Measurements from ENCODE around the gene RGS6. TPM values are rescaled to one million over a fixed set of nuclear protein-coding genes. Genes with fewer than 3 reads are reported as not detected.

The RGS6 gene
- total and polyA plus RNA-seq, 5 donors from 2014 or later: 0.13 to 1.5 (median 0.69) TPM

DNA sequence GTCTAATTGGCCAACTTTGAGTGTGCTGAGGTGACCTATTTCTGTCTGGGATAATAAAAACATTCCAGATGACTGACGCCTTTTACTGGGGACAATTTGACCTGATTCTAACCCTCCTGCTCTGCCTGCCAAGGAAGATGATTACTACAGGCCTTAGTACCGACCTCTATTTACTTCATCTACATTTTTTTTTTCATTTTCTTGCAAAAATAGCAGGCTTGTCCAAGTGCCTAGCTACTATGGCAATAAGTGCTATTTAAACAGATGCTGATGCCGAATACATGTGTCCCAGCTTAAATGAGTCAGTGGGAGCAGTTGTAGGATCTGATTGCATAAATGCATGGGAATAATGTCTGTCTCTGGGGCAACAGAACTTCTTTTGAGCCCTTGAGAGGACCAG lies 254.3 kb downstream of the RGS6 start:
- Mint-ChIP-seq H3K27me3 (peaks cover 16% of the 10 kb centered on the region), H3K27ac (no peak overlapping the region), H3K4me3 (no peak overlapping the region)

DNA sequence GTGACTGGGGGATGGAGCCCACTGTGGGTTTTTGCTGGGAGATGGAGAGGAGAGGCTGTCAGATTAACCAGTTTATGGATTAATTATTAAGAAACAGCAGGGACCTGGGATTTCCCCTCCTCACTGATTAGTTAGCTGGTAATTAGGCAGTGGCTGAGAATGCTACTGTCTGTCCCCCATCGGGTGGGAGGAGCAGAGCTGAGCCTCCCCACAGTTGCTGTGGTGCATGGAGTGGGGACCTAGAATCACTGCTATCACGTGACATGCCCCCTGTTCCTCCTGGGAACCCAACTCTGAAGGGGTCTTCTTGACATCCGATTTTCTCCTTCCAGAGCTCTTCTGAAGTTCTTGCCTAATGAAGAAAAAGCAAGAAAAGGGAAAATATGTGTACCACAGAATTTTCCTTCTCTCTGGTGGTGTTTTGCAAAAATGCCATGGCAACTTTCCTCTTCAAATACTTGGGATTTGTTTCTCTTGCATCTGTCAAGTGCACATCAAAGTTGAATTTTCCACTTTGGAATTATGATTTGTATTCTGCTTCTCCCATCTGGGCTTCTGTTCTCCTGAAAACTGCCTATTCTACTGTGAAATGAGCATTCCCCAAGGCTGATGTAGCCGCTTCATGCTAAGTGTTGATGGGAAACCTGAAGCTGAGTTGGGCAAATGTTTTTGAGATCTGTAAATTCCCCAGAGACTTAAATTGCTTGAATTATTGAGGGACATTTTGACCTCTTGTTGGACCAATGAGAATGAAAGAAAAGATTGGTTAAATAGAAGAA lies 264.2 kb downstream of the RGS6 start:
- Histone ChIP-seq H3K4me1 (ENCODE audit: control insufficient read depth, insufficient read depth, low read length, poor library complexity, severe bottlenecking) (no peaks in the 10 kb centered on the region), H3K4me3 (ENCODE audit: low read depth, low read length) (no peak overlapping the region), H3K9me3 (ENCODE audit: control insufficient read depth in 2 of 2, low read length in 2 of 2) (no peaks in the 10 kb centered on the region), H3K36me3 (ENCODE audit: control insufficient read depth, insufficient read depth, low read length) (no peaks in the 10 kb centered on the region), H3K27ac (ENCODE audit: insufficient read depth, low read length, poor library complexity, severe bottlenecking) (no peak overlapping the region), H3K27me3 (ENCODE audit: control insufficient read depth, insufficient read depth, low read length) (peaks cover 2% of the 10 kb centered on the region)
- Mint-ChIP-seq H3K4me1 (no peaks in the 10 kb centered on the region), H3K27me3 (peaks cover 20% of the 10 kb centered on the region), H3K4me3 (no peak overlapping the region), H3K36me3 (no peaks in the 10 kb centered on the region), H3K9me3 (peaks cover 0 to 6% (median 0%) of the 10 kb centered on the region in 7 donors), H3K27ac (no peak overlapping the region)
- ATAC-seq (ENCODE audit: low read depth in 2 of 2) (no peak), DNase-seq (no peak)

More for the DNA sequence above, 254.3 kb downstream of the RGS6 start:
- no peaks in the 10 kb centered on the region for H3K9me3 ChIP-seq (ENCODE audit: control insufficient read depth in 2 of 2, low read length in 2 of 2)
- H3K9me3 Mint-ChIP-seq: peaks cover 0 to 6% (median 0%) of the 10 kb centered on the region in 7 donors
- H3K4me1 ChIP-seq (ENCODE audit: control insufficient read depth, insufficient read depth, low read length, poor library complexity, severe bottlenecking): no peaks in the 10 kb centered on the region
- H3K4me1 Mint-ChIP-seq: peaks cover 0 to 7% (median 1%) of the 10 kb centered on the region in 4 donors
- no peak overlapping the region for H3K4me3 ChIP-seq (ENCODE audit: low read depth, low read length)
- no peaks in the 10 kb centered on the region for H3K36me3 ChIP-seq (ENCODE audit: control insufficient read depth, insufficient read depth, low read length)
- no peaks in the 10 kb centered on the region for H3K27me3 ChIP-seq (ENCODE audit: control insufficient read depth, insufficient read depth, low read length)
- no peak for DNase-seq
- no peak for ATAC-seq (ENCODE audit: low read depth in 2 of 2)
- H3K36me3 Mint-ChIP-seq: no peaks in the 10 kb centered on the region
- no peak overlapping the region for H3K27ac ChIP-seq (ENCODE audit: insufficient read depth, low read length, poor library complexity, severe bottlenecking)

DNA sequence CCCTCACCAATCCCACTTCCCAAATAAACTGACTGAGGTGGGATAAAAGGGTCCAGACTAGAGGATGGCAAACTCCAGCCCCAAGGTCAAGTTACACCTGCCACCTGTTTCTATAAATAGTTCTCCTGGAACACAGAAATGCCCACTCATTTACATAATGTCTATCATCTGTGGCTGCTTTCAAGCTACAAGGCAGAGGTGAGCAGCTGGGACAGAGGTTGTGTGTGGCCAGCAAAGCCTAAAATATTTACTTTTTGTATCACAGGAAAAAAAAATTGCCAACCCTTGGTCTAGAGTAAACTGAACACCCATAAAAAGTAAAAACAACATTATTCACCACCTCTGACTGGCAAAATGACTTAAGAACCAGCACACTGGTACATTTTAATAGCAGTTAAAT lies 269.4 kb downstream of the RGS6 start:
- Mint-ChIP-seq H3K36me3 (no peaks in the 10 kb centered on the region), H3K27me3 (peaks cover 21% of the 10 kb centered on the region), H3K4me1 (no peaks in the 10 kb centered on the region), H3K4me3 (no peak overlapping the region), H3K9me3 (peaks cover 0 to 4% (median 0%) of the 10 kb centered on the region in 7 donors), H3K27ac (no peak overlapping the region)
- Histone ChIP-seq H3K27ac (ENCODE audit: insufficient read depth, low read length, poor library complexity, severe bottlenecking) (no peak overlapping the region), H3K36me3 (ENCODE audit: control insufficient read depth, insufficient read depth, low read length) (no peaks in the 10 kb centered on the region), H3K4me3 (ENCODE audit: low read depth, low read length) (no peak overlapping the region), H3K4me1 (ENCODE audit: control insufficient read depth, insufficient read depth, low read length, poor library complexity, severe bottlenecking) (no peaks in the 10 kb centered on the region), H3K9me3 (ENCODE audit: control insufficient read depth in 2 of 2, low read length in 2 of 2) (no peaks in the 10 kb centered on the region), H3K27me3 (ENCODE audit: control insufficient read depth, insufficient read depth, low read length) (peaks cover 7% of the 10 kb centered on the region)
- ATAC-seq (ENCODE audit: low read depth in 2 of 2) (no peak), DNase-seq (no peak)

DNA sequence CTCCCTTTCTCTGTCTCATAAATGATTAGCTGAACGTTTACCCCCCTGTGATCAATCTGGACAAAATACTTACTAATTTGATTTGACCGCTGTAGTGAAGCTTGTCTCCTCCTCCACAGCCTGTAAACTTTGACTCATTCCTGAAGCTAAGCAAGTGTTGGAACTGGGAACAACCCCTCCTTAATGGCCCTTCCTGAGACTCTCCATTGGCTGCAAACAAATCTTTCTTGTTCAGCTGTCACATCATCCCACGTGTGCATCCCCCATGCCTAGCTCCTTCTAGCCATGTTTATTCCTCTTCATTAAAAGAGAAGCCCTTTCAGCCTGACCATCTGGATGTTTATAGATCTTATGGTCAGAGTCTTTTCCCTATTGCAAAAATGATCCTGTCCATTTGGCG lies 281.2 kb downstream of the RGS6 start:
- no peaks in the 10 kb centered on the region for H3K36me3 ChIP-seq (ENCODE audit: control insufficient read depth, insufficient read depth, low read length)
- no peak overlapping the region for H3K27ac ChIP-seq (ENCODE audit: insufficient read depth, low read length, poor library complexity, severe bottlenecking)
- H3K27me3 ChIP-seq (ENCODE audit: control insufficient read depth, insufficient read depth, low read length): peaks cover 5% of the 10 kb centered on the region
- Mint-ChIP-seq H3K36me3 (no peaks in the 10 kb centered on the region), H3K9me3 (peaks cover 0 to 5% (median 1%) of the 10 kb centered on the region in 7 donors), H3K4me1 (no peaks in the 10 kb centered on the region), H3K27ac (no peak overlapping the region), H3K4me3 (no peak overlapping the region), H3K27me3 (peaks cover 35% of the 10 kb centered on the region)
- ATAC-seq (ENCODE audit: low read depth in 2 of 2): no peak
- DNase-seq: no peak
- no peak overlapping the region for H3K4me3 ChIP-seq (ENCODE audit: low read depth, low read length)
- no peaks in the 10 kb centered on the region for H3K9me3 ChIP-seq (ENCODE audit: control insufficient read depth in 2 of 2, low read length in 2 of 2)
- H3K4me1 ChIP-seq (ENCODE audit: control insufficient read depth, insufficient read depth, low read length, poor library complexity, severe bottlenecking): no peaks in the 10 kb centered on the region

DNA sequence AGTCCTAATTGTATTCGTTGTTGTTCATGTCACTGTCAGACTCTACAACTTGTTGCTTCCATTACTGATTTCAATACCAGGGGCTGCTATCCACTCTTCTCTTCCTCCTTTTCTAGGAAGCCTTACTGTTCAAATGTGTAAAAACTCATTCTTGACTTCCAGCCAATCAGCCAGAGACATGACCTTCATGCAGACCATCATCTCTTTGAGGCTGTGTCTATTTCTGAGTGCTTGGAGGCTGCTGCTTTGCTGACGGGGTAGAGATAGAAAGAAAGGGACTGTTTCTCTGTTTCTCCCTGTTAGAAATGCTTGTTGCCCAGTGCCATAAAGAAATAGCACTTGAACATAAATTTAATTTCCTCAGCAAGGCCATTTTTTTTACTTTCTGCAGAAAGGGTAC lies 282.9 kb downstream of the RGS6 start:
- H3K4me1 ChIP-seq (ENCODE audit: control insufficient read depth, insufficient read depth, low read length, poor library complexity, severe bottlenecking): no peaks in the 10 kb centered on the region
- Mint-ChIP-seq H3K4me1 (no peaks in the 10 kb centered on the region), H3K9me3 (peaks cover 0 to 5% (median 1%) of the 10 kb centered on the region in 7 donors)

DNA sequence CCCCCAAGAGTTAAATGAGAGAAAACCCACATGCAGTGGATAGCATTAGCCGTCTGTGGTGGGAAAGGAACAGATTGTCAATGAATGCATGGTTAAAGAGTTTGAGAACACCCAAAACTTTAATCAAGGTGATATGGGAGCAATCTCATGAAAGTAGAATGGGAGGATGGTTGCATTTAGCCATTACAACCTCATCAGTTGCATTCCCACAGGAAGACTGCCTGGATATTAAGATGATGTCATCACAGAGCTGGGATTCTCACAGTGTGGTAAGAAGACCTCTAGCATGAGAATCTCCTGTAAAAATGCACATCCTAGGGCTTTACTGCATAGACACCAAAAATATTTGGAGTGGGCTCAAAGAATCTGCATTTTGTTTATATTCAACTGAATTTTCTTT lies 284.9 kb downstream of the RGS6 start:
- H3K9me3 Mint-ChIP-seq: peaks cover 0 to 18% (median 5%) of the 10 kb centered on the region in 7 donors
- no peak for ATAC-seq (ENCODE audit: low read depth in 2 of 2)

More for the DNA sequence above, 282.9 kb downstream of the RGS6 start:
- H3K36me3 ChIP-seq (ENCODE audit: control insufficient read depth, insufficient read depth, low read length): no peaks in the 10 kb centered on the region
- ATAC-seq (ENCODE audit: low read depth in 2 of 2) (no peak), DNase-seq (no peak)
- no peaks in the 10 kb centered on the region for H3K36me3 Mint-ChIP-seq
- no peak overlapping the region for H3K4me3 ChIP-seq (ENCODE audit: low read depth, low read length)
- H3K27ac Mint-ChIP-seq: no peak overlapping the region
- H3K9me3 ChIP-seq (ENCODE audit: control insufficient read depth in 2 of 2, low read length in 2 of 2): no peaks in the 10 kb centered on the region
- H3K27me3 ChIP-seq (ENCODE audit: control insufficient read depth, insufficient read depth, low read length): peaks cover 5% of the 10 kb centered on the region
- no peak overlapping the region for H3K4me3 Mint-ChIP-seq
- H3K27ac ChIP-seq (ENCODE audit: insufficient read depth, low read length, poor library complexity, severe bottlenecking): no peak overlapping the region
- peaks cover 40% of the 10 kb centered on the region for H3K27me3 Mint-ChIP-seq

DNA sequence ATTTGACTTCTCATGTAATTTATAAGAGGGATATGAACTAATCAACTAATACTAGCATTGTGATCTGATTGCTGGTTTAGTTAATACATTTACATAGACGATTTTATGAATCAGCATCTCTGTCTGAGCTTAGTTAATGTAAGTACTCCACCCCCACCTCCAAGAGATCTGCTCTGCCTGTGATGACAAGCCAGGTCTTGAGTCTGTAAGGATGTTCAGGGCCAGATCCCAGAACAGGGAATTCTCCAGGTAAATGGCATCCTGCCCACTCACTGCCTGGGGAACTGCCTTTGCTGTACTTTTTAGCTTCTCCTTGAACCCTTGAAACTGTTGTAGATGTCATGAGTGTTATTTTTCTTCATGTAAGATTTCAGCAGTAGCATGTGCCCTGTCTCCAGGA lies 289.8 kb downstream of the RGS6 start:
- no peak for ATAC-seq (ENCODE audit: low read depth in 2 of 2)
- Histone ChIP-seq H3K27ac (ENCODE audit: insufficient read depth, low read length, poor library complexity, severe bottlenecking) (no peak overlapping the region), H3K4me1 (ENCODE audit: control insufficient read depth, insufficient read depth, low read length, poor library complexity, severe bottlenecking) (no peaks in the 10 kb centered on the region), H3K9me3 (ENCODE audit: control insufficient read depth in 2 of 2, low read length in 2 of 2) (peaks cover 0 to 6% of the 10 kb centered on the region in 2 experiments), H3K4me3 (ENCODE audit: low read depth, low read length) (no peak overlapping the region), H3K36me3 (ENCODE audit: control insufficient read depth, insufficient read depth, low read length) (no peaks in the 10 kb centered on the region), H3K27me3 (ENCODE audit: control insufficient read depth, insufficient read depth, low read length) (no peaks in the 10 kb centered on the region)
- DNase-seq: no peak
- H3K9me3 Mint-ChIP-seq: peaks cover 0 to 14% (median 5%) of the 10 kb centered on the region in 7 donors
- H3K4me3 Mint-ChIP-seq: no peak overlapping the region
- no peaks in the 10 kb centered on the region for H3K36me3 Mint-ChIP-seq
- H3K27ac Mint-ChIP-seq: no peak overlapping the region
- H3K27me3 Mint-ChIP-seq: peaks cover 23% of the 10 kb centered on the region
- no peaks in the 10 kb centered on the region for H3K4me1 Mint-ChIP-seq

More for the DNA sequence above, 284.9 kb downstream of the RGS6 start:
- H3K4me3 Mint-ChIP-seq: no peak overlapping the region
- H3K27me3 ChIP-seq (ENCODE audit: control insufficient read depth, insufficient read depth, low read length): peaks cover 2% of the 10 kb centered on the region
- H3K4me3 ChIP-seq (ENCODE audit: low read depth, low read length): no peak overlapping the region
- peaks cover 30% of the 10 kb centered on the region for H3K27me3 Mint-ChIP-seq
- H3K4me1 Mint-ChIP-seq: no peaks in the 10 kb centered on the region
- no peaks in the 10 kb centered on the region for H3K36me3 ChIP-seq (ENCODE audit: control insufficient read depth, insufficient read depth, low read length)
- H3K27ac Mint-ChIP-seq: no peak overlapping the region
- no peaks in the 10 kb centered on the region for H3K36me3 Mint-ChIP-seq
- no peak for DNase-seq
- no peaks in the 10 kb centered on the region for H3K4me1 ChIP-seq (ENCODE audit: control insufficient read depth, insufficient read depth, low read length, poor library complexity, severe bottlenecking)
- H3K9me3 ChIP-seq (ENCODE audit: control insufficient read depth in 2 of 2, low read length in 2 of 2): peaks cover 0 to 6% of the 10 kb centered on the region in 2 experiments
- no peak overlapping the region for H3K27ac ChIP-seq (ENCODE audit: insufficient read depth, low read length, poor library complexity, severe bottlenecking)

DNA sequence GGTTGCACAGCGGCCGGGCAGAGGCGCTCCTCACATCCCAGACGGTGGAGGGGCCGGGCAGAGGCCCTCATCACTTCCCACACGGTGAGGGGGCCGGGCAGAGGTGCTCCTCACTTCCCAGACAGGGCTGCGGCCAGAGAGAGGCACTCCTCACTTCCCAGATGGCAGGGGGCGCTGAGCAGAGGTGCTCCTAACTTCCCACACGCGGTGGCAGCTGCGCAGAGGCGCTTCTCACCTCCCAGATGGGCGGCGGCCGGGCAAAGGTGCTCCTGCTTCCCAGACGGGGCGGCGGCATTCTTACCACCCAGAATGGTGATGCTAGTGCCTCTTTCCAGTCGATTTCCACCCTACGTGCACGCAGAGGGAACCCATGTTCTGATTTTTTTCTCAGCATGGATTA lies 304.4 kb downstream of the RGS6 start:
- Histone ChIP-seq H3K36me3 (ENCODE audit: control insufficient read depth, insufficient read depth, low read length) (no peaks in the 10 kb centered on the region), H3K4me1 (ENCODE audit: control insufficient read depth, insufficient read depth, low read length, poor library complexity, severe bottlenecking) (no peaks in the 10 kb centered on the region), H3K4me3 (ENCODE audit: low read depth, low read length) (no peak overlapping the region), H3K9me3 (ENCODE audit: control insufficient read depth in 2 of 2, low read length in 2 of 2) (no peaks in the 10 kb centered on the region), H3K27me3 (ENCODE audit: control insufficient read depth, insufficient read depth, low read length) (no peaks in the 10 kb centered on the region), H3K27ac (ENCODE audit: insufficient read depth, low read length, poor library complexity, severe bottlenecking) (no peak overlapping the region)
- DNase-seq: no peak
- peaks cover 0 to 1% (median 0%) of the 10 kb centered on the region in 7 donors for H3K9me3 Mint-ChIP-seq
- peaks cover 14% of the 10 kb centered on the region for H3K27me3 Mint-ChIP-seq
- no peaks in the 10 kb centered on the region for H3K4me1 Mint-ChIP-seq
- no peak overlapping the region for H3K27ac Mint-ChIP-seq
- no peaks in the 10 kb centered on the region for H3K36me3 Mint-ChIP-seq
- ATAC-seq (ENCODE audit: low read depth in 2 of 2): no peak
- H3K4me3 Mint-ChIP-seq: no peak overlapping the region
